HG03469 (cell line): ENCODE measurements around the gene TRIM61.
"Not testable (repeated sequence)": the region's sequence is repeated elsewhere in the genome, so short reads cannot be mapped to it uniquely, and the experiment has no call there.

ENCODE experiments used
- ATAC-seq: cut with Tn5 transposase; IDR thresholded peaks from one replicate; pipeline ENCODE4 v1.9.1; 2021; ENCODE audit warnings: mild to moderate bottlenecking, moderate library complexity, moderate number of reproducible peaks; ENCODE audit not compliant: unreplicated experiment

Gene TRIM61

DNA sequence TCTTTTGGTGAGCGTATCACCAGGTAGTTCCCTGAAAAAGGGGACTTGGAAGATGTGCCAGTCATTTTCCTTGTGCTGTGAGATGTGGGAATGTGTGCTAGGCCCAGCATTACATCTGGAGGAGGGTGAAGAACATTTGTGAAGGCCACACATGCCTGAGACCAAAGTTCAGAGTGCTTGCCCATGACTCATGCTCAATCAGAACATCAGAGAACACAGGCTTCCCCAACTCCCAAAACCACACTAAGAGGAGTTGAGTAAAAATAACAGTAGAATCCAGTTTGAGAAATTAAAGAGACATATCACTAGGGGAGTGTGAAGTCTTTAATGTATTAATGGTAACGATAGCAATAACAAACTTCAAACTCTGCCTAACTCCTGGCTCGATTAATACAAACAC is 18.0 kb downstream of the TRIM61 start:
- not testable (repeated sequence) for ATAC-seq

- ATAC-seq, result peak; percentile 100
Observed at GRCh38 chr4:164956766-164957643, 20.5 kb downstream of the TRIM61 start.

DNA sequence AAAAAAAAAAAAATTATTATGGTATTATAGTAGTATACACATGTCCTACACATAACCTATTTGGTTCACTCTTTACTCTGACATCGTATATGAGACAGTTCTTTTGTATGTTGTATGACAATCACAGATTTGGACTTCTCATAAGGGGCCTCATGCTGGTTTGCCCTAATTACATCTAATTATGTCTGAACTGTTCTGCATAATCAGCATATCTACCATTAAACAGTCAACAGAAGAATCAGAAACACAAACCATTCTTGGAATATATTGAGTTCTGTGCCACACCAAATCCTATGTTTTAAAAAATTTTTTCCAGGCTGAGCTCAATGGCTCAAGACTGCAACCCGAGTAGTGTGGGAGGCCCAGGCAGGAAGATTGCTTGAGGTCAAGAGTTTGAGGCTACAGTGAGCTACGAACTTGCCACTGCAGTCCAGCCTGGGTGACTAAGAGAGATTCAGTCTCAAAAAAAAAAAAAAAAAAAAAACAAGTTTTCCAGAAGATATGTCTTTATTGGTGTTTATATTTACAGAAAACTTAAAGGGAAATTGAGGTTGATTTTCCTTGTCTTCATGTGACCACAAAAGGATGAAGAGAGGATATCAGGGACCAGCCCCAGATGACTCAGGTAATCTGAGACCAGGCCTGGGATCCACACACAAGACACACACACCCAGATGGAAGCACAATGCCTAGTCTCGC is 22.2 kb downstream of the TRIM61 start:
- ATAC-seq, result no peak

DNA sequence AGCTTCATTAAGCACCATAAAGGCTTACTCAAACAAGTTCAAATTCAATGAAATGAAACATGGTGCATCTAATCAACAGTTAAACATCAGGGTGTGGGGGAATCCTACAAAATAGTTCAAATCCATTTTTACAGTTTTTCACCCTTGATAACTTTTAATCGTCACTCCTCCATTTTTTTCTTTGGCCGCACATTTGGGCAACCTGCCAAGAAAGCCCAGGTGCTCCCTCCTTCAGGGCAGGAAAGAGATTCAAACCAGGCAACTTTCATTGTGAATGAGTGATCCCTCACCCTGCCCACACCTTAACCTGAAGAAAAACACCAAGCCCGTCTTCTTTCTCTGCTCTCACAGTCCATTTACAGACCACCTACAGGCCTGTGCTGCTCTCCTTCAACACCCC is 24.9 kb downstream of the TRIM61 start:
- no peak for ATAC-seq

- no peak for ATAC-seq
Observed at GRCh38 chr4:164949448-164950143, 27.9 kb downstream of the TRIM61 start.

DNA sequence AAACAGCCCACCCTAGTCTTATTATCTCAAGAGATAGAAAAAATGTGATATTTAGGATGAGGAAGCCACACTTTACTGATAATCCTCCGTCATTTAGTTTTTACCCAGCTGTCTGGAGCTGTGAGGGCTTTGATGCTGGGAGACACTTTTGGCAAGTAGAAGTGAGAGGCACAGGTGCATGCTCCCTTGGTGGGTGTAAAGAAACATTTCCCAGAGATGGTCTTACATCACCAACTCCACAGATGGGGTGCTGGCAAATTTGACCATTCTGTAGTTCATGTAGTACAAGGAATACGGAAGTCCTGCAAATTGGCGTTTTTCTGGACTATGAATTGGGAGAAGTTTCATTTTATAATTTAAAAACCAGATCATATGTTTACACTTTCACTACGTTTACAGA is 28.5 kb downstream of the TRIM61 start:
- ATAC-seq, result no peak

GRCh38 chr4:164948006-164948405 is 29.5 kb downstream of the TRIM61 start:
- ATAC-seq, result not testable (repeated sequence)

- no peak for ATAC-seq
Observed at GRCh38 chr4:164946810-164947209, 30.6 kb downstream of the TRIM61 start.

DNA sequence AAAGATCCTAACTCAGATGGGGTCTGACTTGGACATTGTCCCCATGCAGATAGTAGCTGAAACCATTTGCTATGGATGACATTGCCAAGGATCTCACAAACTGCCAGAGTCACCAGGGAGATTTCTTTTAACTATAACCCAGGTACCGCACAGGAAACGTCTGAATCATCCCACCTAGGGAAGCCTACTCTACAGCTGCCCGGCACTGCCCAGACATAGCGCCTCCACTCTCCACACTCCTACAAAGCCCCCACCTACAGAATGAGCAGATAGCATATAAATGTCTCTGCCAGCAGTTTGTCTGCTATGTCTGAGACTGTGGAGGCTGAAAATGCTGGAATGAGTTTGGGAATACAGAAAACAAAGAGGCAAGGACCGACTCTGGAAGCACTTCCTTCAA is 32.3 kb downstream of the TRIM61 start:
- ATAC-seq, result no peak

- ATAC-seq, result no peak
Observed at GRCh38 chr4:164943192-164943591, 34.3 kb downstream of the TRIM61 start.

DNA sequence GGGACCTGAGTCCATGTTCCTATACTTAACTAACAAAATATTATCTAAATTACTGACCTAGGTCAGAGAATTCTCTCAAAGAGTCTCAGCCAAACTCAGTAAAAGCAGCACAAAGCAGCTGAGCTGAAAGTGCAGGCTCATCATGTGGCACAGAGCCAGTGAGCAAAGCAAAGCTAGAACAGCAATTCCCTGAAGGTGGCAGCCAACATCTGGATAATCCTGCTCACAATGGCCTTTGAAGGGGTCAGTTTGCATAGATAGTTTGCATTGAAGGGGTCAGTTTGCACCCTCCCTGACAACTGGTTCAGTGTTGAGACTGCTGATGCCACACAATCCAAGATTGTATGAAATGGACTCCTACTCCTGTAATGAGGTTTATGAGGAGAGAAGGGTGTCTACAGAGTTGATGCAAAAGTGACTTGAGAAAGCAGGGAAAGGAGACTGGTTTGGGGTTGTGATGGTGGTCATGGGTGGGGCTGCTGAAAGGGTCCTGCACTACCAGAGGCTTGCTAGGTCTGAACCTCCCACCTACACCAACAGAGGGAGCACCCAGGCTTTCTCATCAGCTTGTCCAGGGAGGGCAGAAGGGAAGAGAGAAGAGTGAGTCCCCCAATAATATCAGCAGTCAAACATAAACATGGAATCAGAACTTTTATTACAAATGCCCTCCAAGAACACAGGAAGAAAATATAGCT is 39.7 kb downstream of the TRIM61 start:
- peak; percentile 36 for ATAC-seq

GRCh38 chr4:164935865-164936606 is 41.4 kb downstream of the TRIM61 start:
- ATAC-seq, result not testable (repeated sequence)

DNA sequence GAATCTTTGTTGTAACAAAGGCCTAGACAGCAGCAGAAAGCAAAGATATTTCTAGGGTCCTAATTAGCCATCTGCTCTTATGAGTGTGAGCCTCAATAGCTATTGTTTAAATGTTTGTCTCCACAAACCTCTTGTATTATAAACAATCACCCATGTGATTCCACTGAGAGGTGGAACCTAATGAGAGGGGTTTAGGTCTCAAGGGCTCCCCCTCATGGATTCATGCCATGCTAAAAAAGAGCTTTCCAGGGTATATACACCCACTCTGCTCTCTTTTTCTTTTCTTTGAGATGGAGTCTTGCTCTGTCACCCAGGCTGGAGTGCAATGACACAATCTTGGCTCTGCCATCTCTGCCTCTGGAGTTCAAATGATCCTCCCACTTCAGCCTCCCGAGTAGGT is 42.1 kb downstream of the TRIM61 start:
- ATAC-seq, result peak; percentile 41

- no peak for ATAC-seq
Observed at GRCh38 chr4:164933244-164933643, 44.2 kb downstream of the TRIM61 start.

DNA sequence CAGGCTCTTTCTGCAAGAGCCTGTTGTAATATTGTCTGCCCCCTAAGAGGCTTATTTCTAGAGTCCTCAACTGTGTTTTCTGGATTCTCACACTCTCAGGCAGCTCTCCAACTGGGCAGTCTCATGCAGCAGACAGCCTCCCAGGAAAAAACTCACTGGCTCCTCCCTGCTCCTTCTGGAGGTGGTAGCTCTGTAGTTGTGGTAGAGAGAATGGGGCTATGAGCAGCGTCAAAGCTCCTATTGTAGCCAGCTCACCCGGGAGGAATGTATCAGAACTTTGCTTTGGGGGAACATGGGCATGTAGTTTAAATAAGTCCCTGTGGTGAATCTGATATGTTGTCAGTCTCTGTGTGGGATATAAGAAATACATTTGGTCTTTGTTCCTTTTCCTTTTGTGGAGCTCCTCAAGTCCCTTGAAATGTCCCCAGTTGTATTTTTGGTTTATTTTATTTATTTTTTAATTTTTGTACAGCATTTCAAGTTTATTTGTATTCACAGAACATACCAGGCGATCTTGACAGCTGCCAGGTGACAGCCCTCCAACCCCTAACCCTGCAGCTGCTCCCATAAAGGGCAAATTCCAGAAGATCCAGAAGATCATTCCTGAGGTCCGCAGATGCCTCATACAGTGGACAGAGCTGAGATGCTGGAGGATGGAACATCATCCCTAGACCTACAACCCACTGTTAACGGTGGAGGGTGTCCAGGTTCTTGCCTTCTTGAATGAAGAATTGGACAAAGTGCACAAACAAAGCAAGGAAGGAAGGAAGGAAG is 45.7 kb downstream of the TRIM61 start:
- no peak for ATAC-seq

DNA sequence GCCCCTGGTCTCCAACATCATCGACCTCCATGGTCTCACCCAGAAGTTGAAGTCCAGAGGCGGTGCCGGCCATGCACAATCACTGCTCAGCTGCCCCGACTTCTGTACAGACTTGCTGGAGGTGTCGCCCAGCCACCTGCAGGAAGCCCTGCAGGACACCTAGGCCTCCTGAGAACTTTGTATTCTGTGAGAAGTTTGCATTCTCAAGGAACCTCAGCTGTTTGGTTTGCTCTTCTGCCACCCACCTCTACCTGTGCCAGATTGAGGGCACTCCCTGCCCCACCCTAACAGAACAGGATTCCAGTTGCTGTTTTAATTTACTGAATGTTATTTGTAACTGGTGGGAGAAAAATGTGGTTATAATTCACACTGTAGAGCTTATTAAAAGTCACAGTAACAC is 46.8 kb downstream of the TRIM61 start:
- ATAC-seq, result no peak

GRCh38 chr4:164927101-164927500 is 50.4 kb downstream of the TRIM61 start:
- ATAC-seq, result not testable (repeated sequence)

DNA sequence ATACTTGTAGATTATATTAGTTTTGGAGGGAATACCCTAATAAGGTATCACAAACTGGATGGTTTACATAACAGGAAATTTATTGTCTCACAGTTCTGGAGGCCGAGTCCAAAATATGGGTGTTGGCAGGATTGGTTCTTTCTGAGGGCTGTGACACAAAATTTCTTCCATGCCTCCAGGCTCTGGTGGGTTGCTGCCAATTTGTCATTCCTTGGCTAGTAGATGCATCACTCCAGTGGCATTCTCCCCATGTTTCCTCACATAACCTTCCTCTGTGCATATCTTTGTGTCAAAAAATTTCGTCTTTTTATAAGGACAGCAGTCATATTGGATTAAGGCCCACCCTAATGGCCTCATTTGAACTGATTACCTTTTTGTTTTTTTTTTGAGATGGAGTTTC is 51.2 kb downstream of the TRIM61 start:
- ATAC-seq, result no peak

DNA sequence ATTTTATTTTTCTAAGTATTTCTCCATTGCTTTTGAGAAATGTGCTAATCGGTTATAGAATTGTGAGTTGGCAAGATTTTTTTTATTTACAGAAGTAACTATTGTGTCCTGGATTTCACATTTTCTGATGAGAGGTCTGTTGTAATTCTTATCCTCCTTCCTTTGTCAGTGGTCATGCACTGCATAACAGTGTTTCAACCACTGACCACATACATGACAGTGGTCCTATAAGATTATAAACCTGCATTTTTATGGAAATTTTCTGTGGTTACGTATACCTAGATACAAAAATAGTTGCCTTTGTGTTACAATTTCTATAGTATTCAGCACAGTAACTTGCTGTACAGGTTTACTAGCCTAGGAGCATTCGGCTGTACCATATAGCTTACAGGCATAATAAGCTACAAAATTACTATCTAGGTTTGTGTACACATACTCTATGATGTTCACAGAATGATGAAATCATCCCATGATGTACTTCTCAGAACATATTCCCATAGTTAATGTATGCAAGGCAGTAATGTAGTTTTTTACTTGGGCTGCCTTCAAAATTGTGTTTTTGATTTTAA is 52.7 kb downstream of the TRIM61 start:
- peak; percentile 63 for ATAC-seq
